Endometrial microvascular endothelial cells (primary cell): ENCODE data around the gene TBX21. TPM values are rescaled to one million over a fixed set of nuclear protein-coding genes. Genes with fewer than 3 reads are reported as not detected.
"Not testable (repeated sequence)": the region's sequence is repeated elsewhere in the genome, so short reads cannot be mapped to it uniquely, and the experiment has no call there.

Experiments used
- in situ Hi-C: cut with HindIII; loops from 2 replicates; pipeline ENCODE4 v1.10.0; 2017; ENCODE audit warnings: low sequenced_read_pairs, low pct_unique_long_range_greater_than_20kb; ENCODE audit errors: inconsistent ontology term
- total RNA-seq: library from RNA; depleted of rRNA; stranded (reverse); fragments of >200 nt; gene quantifications from one replicate; pipeline ENCODE4 v1.2.3, GENCODE V29; 2015; ENCODE audit errors: inconsistent ontology term

Gene TBX21
- total RNA-seq, 1 donor from 2014 or later = not detected

DNA sequence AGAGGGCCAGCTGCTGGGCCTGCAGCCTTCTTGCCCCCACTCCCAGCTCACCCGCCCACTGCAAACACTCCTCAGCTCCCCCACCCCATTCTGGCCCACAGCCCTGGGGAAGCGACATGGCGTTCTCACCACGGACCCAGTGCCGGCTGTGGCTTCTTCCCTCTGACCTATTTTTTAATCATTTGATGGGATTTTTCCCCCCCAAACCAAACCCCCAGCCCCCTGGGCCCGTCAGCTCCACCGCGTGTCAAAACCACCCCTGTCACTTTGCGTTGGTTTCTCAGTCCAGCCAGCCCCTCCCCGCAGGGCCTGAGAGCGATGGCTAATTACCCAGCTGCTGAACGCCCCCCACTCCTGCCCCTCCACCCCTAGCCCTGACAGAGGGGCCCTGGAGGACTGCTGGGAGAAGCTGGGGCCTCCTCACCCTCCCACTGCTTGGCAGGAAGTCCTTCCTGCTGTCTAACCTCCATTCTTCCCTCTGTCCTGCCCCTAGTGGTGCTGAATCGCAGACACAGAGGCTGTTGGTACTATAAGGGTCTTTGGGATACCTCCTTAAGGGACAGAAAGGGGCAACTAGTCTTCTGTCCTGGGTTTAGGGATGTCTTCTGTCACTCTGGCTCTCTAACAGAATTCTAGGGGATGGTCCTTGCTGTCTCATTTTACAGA is 7.5 kb upstream of the TBX21 start:
- in situ Hi-C loops = no loop called here

DNA sequence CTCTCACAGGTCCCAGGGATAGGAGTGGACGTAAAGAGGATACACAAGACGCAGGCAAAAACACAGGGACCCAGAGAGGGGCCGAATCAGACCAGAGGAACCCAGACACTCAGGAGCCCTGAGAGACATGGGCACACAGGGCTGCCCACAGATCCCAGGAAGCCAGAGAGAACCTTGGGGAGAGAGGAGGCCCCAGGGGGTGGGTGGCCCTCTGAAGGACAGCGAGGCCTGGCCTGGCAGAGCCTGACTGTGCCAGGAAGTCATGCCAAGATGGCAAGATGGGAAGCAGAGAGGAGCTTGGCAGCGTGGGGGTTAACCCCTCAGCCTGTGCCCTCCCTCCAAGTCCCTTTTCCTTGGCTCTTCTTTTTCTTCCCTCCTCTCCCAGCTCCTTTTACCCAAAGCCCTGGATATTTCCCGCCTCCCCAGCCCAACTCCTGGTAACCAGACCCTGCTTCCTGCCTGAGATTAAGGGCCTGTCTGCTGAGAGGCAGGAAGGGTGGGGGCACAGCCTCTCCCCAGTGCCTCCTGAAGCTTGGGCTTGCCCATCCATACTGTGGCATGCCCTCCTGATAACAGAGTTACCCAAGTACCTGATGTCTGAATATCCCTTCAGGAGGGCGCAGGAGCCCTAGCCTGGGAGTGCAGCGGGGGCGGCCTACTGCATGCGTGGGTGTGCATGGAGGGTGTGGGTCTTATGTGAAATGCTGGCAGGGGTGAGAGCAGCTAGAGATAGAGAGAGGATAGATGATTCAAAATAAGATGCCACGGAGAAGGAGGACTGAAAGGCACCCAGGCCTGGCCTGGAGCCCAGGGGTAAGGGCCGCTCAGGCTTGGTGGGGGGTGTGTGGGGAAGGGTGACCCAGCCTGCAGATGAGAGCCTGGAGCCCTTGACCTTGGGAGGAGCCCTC is 6.0 kb upstream of the TBX21 start:
- in situ Hi-C loops = no loop called here

DNA sequence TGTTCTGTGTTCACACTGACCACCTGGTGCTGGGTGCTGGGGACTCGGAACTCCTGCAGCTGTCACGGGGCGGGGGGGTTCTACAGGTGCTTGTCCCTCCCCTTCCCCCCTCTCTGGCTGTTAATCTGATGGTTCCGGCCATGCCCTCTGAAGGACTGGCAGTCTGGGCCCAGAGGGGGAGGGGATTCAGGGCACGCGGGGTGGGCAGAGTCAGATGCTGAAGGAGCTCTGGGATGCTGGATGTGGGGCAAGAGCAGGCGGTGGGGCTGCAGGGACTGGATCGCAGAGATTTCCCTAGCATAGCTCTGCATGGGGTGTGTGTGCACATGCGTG is 5.4 kb upstream of the TBX21 start:
- in situ Hi-C loops = no loop called here

DNA sequence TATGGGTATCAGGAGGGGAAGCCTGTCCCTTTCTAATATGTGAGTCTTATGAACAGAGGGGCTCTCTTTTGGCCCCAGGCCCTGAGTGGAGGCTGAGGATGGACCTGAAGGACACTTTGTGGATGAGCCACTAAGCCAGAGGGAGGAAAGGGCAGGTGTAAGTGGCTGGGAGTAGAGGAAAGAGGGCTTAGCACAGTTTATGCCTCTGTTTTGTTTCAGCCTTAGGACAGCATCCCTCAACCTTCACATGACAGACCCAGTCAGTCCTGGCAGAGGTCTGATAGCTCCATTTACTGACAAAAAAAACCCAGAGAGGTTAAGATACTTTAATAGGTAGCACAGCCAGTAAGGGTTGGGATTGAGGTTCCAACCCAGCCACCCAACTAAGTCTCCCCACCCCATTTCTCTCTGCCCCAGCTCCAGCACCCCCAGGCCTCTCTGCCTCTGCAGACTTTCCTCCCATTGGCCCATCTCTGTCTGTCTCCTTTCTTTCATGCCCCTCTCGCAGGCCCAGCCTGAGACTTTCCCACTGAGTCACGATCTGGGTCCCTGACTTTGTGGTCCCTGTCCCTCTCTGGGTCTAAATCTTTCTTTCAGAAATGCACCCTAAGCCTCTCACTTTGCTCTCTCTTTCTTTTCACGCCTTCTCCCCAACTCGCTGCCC is 4.7 kb upstream of the TBX21 start:
- in situ Hi-C loops = no loop called here

DNA sequence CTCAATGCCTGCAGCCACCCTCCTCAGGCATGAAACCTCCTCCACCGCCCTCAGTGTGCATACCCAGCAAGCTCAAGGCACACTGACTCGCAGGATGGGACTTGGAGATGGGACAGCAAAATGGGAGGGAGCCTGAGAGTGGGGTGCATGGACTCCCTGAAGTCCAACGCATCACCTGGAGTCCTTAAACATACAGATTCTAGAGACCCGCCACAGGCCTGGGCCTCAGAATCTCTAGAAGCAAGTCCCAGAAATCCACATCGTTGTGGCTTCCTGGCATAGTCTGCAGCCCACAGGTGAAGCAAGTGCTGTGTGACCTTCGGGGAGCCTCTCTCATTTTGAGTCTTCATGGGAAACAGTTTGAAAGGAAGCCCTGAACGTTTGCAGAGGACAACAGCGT is 3.6 kb upstream of the TBX21 start:
- in situ Hi-C loops = no loop called here

DNA sequence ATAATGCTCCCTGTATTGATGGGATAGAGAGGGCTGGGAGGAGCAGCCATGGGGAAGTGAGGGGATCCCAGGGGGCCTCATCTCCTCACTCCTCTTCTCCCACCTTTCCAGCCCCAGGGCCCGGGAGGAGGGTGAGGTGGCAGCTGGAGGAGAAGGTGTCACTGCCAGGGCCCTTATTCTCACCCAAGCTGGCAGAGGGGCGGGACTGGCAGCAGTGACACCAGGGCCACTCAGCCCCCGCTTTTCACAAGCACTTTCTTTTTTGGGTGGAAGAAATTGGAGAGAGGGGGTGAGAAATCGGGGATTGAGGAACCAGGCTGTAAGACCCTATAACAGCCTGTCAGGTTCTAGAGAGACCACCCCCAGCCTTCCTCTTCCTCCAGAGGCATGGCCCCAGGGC is 2.4 kb upstream of the TBX21 start:
- in situ Hi-C loops = no loop called here

DNA sequence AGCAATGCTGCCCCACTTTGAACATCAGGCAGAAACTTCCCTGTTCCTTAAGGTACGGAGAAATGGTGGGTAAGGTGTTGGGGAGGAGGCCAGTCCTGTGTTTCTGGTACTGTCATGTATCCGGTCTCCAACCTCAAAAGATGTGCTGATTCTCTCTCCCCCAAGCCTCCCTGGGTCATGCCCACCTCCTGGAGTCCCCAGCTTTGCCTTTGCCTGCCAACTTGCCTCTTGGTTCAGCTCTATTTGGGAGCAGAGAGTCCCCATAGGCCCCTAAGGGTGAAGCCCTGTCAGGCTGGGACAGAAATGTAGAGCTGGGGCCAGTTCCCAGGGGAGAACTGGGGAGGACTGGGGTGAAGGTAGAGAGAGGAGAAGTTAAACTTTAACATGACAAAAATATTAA is 1.6 kb upstream of the TBX21 start:
- in situ Hi-C loops = no loop called here

DNA sequence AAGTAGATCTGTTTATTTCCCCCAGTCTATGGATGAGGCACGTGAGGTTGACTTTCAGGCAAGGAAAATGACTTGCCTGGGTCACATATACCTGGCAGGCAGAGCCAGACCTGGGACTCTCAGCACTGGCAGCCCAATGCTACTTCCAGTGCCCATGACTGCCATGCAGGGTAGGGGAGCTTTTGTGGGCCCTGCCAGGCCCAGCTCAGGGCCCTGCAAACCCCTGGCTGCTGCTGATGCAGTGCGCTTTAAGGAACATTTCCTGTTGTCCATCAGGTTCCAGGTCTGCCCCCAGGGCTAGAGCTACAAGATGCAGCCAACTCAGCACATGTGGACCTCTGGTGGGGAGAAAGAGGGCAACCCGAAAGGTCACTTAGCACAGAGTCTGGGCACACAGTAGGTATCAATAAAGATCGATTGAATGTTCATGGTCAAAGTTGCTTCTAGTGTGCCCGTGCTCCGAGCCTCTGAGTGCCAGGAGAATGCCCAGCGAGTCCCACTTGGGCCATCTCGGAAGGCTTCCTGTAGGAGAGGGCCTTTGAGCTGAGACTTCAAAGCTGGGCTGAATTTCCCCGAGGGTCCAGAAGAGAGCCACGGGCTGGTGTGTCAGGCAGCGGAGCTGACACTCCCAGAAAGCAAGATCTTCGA is 513 bp upstream of the TBX21 start:
- in situ Hi-C loops = no loop called here

DNA sequence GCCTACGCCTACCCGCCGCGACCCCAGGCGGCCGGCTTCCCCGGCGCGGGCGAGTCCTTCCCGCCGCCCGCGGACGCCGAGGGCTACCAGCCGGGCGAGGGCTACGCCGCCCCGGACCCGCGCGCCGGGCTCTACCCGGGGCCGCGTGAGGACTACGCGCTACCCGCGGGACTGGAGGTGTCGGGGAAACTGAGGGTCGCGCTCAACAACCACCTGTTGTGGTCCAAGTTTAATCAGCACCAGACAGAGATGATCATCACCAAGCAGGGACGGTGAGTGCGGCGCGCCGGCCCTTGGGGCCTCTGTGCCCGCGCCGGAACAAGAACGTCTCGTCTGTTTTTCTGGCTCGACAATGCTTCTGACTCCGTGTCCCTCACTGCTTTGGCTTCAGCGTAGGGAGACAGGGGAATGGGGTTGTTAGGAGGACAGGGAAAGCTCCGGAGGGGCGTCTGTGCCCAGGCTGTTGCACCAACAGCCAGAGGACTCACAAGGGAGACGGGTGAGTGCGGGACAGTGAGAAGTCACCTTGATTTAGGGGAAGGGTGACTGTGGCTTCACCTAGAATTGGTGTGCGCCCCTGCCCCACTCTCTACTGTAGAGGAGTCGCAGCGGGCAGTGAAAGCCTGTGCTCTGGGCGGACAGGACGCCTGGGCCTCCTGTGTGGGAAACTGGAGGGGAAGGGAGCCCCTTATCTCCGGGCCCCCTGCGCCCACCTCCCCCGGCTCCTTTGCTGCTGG is 806 bp downstream of the TBX21 start:
- in situ Hi-C loops = no loop called here

DNA sequence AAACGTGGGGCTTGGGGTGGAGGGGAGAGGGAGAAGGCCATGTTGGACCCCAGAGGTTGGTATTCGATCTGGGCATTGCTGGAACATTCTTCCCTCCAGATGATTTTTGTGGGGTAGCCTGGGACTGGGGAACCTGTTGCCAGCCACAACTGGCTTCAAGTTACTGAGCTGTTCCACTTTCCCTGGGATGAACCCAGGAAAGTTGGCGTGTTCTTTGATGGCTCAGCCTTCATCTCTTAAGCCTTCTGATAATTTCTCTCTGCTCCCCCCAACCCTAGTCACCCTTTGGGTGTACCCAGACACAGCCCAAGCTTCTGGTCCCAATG is 2.1 kb downstream of the TBX21 start:
- in situ Hi-C loops = no loop called here

DNA sequence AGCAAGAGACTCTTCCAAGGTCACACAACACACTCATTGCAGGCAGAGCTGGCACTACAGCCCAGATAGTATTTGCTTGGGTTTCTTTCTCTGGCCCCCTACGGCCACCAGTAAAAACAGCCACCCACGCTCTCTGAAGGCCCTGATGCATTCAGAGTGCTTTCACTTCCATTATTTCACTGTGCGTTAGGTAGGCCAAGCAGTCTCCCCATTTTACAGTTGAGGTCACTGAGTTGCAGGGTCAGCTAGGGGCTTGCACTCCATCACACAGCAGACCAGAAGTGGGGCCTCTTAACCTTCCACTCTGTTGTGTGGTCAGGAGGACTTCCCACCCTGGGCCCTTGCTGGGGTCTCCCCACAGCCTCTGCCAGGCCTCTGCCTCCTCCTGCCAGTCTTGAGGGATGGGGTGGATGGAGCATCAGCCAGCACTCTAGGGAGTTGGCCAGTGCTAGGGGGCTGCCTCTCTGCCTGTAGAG is 2.5 kb downstream of the TBX21 start:
- in situ Hi-C loops = no loop called here

DNA sequence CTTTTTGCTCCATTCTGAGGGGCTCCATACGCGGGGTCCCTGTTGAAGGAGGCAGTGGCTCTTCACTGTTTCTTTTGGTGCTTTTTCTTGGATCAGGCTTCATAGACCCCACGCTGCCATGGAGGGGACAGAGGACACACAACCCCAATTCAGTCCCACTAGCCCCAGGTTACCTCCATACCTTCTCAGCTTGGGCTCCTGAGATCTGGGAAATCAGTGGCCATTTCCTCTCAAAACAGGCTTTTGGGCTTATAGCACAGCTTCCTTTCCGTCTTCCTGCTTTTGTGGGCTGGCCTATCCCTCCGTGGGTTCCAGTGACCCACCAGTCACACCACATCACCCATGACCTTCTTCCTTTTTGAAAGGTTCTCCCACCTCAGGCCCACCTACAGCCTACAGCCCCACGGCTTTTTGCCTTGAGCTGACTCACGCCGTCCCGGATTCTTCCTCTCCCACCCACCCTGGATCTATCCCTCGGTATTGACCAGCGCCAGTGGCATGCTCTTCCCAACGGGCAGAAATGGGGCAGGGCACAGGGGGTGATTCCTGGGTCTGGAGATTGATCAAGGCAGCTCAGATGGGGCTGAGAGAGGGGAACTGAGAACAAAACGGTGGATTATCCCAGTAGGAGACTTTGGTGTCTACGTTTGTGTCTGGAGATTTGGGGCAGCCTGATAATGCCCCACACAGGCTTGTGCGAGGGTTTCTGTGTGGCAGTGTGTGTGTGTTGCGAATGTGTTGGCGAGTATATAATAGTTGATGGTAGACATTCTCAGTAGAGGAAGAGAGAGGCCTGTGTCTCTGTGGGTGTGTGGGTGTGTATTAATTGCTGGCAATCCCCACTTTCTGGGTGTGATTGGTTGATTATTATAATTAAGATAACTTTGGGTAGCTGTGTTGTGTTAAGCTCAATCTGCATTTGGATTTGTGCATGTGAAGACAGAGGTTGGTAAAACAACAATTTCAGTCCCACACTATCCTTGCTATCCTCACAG is 3.8 kb downstream of the TBX21 start:
- in situ Hi-C loops = no loop called here

DNA sequence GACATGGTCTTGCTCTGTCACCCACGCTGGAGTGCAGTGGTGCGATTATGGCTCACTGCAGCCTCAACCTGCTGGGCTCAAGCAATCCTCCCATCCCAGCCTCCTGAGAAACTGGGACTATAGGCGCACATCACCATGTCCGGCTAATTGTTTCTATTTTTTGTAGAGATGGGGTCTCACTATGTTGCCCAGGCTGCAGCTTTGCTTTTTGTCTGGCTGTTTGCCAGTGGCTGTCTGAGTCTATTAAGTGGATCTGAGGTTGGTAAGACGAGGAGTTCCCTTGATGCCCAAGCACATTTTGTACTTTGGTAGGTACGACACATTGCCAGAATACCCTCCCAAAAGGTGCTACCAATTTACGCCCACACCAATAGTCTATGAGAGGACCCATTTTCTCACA is 5.1 kb downstream of the TBX21 start:
- in situ Hi-C loops = no loop called here

DNA sequence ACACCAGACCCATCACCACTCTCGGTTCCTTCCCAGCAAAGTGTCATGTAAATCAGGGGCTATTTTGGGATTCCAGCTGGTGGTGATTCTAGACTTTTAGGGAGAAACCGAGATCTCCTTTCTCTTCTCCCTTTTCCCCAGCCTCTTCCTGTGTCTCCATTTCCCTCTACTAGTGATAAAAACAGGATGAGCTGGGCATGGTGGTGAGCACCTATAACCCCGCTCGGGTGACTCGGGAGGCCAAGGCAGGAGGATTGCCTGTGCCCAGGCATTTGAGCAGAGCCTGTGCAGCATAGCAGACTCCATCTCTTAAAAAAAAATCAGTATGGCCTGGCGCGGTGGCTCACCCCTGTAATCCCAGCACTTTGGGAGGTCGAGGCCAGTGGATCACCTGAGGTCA is 6.1 kb downstream of the TBX21 start:
- in situ Hi-C loops = no loop called here

DNA sequence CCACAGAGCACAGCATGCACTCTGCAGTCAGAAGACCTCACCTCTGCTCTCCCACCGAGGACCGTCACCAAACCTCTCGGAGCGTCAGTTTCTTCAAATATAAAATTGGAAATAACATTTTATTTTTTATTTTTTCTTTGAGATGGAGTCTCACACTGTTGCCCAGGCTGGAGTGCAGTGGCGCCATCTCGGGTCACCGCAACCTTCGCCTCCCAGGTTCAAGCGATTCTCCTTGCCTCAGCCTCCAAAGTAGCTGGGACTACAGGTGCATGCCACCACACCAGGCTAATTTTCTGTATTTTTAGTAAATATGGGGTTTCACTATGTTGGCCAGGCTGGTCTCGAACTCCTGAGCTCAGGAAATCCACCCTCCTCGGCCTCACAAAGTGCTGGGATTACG is 6.9 kb downstream of the TBX21 start:
- in situ Hi-C loops = not testable (repeated sequence)

DNA sequence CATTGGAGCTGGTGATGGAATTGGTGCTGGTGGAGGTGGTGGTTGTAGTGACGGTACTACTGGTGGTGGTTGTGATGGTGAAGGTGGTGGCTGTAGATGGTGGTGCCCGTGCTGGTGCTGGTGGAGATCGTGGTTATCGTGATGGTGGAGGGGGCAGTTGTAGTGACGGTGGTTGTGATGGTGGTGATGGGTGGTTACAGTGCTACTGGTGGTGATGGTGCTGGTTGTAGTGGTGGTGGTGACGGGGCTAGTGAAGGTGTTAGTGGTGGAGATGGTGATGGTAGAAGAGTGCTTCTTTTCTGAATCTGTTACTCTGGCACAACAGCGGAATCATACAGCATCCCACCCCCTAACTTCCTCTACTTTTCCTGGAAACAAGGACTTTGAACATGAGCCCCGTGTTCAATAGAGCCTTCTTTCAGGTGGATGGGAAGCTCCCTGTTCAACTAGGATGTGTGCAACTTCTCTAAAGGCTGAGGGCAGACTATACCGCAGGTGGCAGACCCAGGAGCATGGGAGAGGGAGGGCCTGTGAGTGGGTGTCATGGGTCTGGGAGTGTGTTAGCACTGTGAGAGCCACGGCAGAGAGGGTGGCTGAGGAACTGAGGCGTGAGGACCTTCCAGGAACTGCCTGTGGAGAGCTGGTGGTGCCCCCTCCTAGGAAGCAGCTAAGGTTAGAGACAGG is 8.2 kb downstream of the TBX21 start:
- in situ Hi-C loops = no loop called here

DNA sequence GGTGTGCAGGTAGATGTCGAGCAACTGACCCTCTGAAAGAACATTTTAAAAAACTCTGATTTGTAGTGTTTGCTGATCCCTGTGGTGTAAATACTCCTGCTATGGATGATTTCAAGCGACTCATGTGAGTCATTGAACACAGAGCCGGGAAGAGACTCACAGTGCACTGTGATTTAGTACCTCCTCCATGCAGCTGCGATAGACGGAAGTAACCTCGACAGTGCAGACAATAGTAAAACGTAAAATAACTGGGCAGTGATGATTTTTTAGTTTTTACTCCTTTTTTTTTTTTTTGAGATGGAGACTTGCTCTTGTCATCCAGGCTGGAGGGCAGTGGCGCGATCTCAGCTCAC is 8.7 kb downstream of the TBX21 start:
- in situ Hi-C loops = no loop called here
